SKM-1 treated with dmso at 0.1 percent for 144 hours (cell line): Measurements from ENCODE around the gene CEL.
"Not testable (repeated sequence)": the region's sequence is repeated elsewhere in the genome, so short reads cannot be mapped to it uniquely, and the experiment has no call there.

ENCODE experiments used
- DNase-seq: peaks from one replicate; lab custom pipeline; 2025; ENCODE audit not compliant: unreplicated experiment; lab: John Stamatoyannopoulos, UW

CEL gene

GRCh38 chr9:133063500-133064231 is 1.9 kb downstream of the CEL start:
- no peak for DNase-seq

- no peak for DNase-seq
Observed at GRCh38 chr9:133064241-133065069, 2.7 kb downstream of the CEL start.

- no peak for DNase-seq
Observed at GRCh38 chr9:133065070-133065388, 3.2 kb downstream of the CEL start.

- no peak for DNase-seq
Observed at GRCh38 chr9:133066181-133066983, 4.6 kb downstream of the CEL start.

- no peak for DNase-seq
Observed at GRCh38 chr9:133067006-133067405, 5.2 kb downstream of the CEL start.

GRCh38 chr9:133067813-133068212 is 6.0 kb downstream of the CEL start:
- no peak for DNase-seq

- DNase-seq: not testable (repeated sequence)
Observed at GRCh38 chr9:133068431-133068830, 6.7 kb downstream of the CEL start.

- DNase-seq: not testable (repeated sequence)
Observed at GRCh38 chr9:133070500-133070961, 8.8 kb downstream of the CEL start.

- not testable (repeated sequence) for DNase-seq
Observed at GRCh38 chr9:133070985-133071384, 9.2 kb downstream of the CEL start.

- DNase-seq: no peak
Observed at GRCh38 chr9:133071484-133072150, 9.8 kb downstream of the CEL start.

- DNase-seq: not testable (repeated sequence)
Observed at GRCh38 chr9:133072210-133072609, 10.4 kb downstream of the CEL start.

GRCh38 chr9:133073086-133074014 is 11.6 kb downstream of the CEL start:
- no peak for DNase-seq

- DNase-seq: no peak
Observed at GRCh38 chr9:133074111-133074651, 12.4 kb downstream of the CEL start.

GRCh38 chr9:133075925-133076630 is 14.3 kb downstream of the CEL start:
- DNase-seq: no peak

GRCh38 chr9:133076691-133077090 is 14.9 kb downstream of the CEL start:
- no peak for DNase-seq

GRCh38 chr9:133078486-133078885 is 16.7 kb downstream of the CEL start:
- DNase-seq: no peak

GRCh38 chr9:133080161-133080560 is 18.4 kb downstream of the CEL start:
- no peak for DNase-seq

- not testable (repeated sequence) for DNase-seq
Observed at GRCh38 chr9:133080786-133081779, 19.3 kb downstream of the CEL start.
